WTC11 (cell line): ENCODE data around the gene RNF214. TPM values are rescaled to one million over a fixed set of nuclear protein-coding genes. Genes with fewer than 3 reads are reported as not detected.

Experiments used
- ATAC-seq: fragments of 200-7000 bp; cut with Tn5 transposase; 2 replicates; pipeline ENCODE4 v1.10.0; 2021; ENCODE audit warnings: mild to moderate bottlenecking, moderate library complexity
- CTCF ChIA-PET: fragments of 300-600 bp; sonication (Branson Sonifier 250); formaldehyde crosslinking; loops from one replicate; lab custom pipeline; 2021; ENCODE audit warnings: antibody characterized with exemption; lab: Charles Lee
- POLR2A ChIA-PET: fragments of 350-600 bp; sonication (Branson Sonifier 250); formaldehyde crosslinking; loops from one replicate; lab custom pipeline; 2021; ENCODE audit warnings: antibody characterized with exemption; lab: Charles Lee
- DNase-seq: peaks from one replicate; pipeline ENCODE4 v3.0.0; 2021; ENCODE audit warnings: low spot score
- H3K27ac Mint-ChIP-seq: 2 replicates; pipeline ENCODE4 v1.8.0; 2021; ENCODE audit warnings: mixed read lengths
- H3K27me3 Mint-ChIP-seq: 2 replicates; pipeline ENCODE4 v1.8.0; 2021; ENCODE audit warnings: low read depth, mild to moderate bottlenecking, moderate library complexity, mixed read lengths
- H3K36me3 Mint-ChIP-seq: 2 replicates; pipeline ENCODE4 v1.8.0; 2021; ENCODE audit warnings: mixed read lengths
- H3K4me1 Mint-ChIP-seq: 2 replicates; pipeline ENCODE4 v1.8.0; 2022; ENCODE audit warnings: mixed read lengths
- H3K4me3 Mint-ChIP-seq: 2 replicates; pipeline ENCODE4 v1.8.0; 2021; ENCODE audit warnings: mild to moderate bottlenecking, moderate library complexity, mixed read lengths
- H3K9me3 Mint-ChIP-seq: 2 replicates; pipeline ENCODE4 v1.8.0; 2021; ENCODE audit warnings: mixed read lengths
- AFF4 ChIP-seq: sonication (generic); formaldehyde crosslinking; IDR thresholded peaks from 2 replicates; pipeline ENCODE4 v1.8.1; 2023; ENCODE audit warnings: mild to moderate bottlenecking, missing genetic modification reagents, borderline replicate concordance
- ATF2 ChIP-seq: sonication (generic); formaldehyde crosslinking; IDR thresholded peaks from 2 replicates; pipeline ENCODE4 v1.8.1; 2022; ENCODE audit warnings: low read depth, missing genetic modification reagents, borderline replicate concordance
- E2F1 ChIP-seq: sonication (generic); formaldehyde crosslinking; IDR thresholded peaks from 2 replicates; pipeline ENCODE4 v1.8.0; 2022; ENCODE audit warnings: mild to moderate bottlenecking, missing genetic modification reagents
- E2F5 ChIP-seq: sonication (generic); formaldehyde crosslinking; IDR thresholded peaks from 2 replicates; pipeline ENCODE4 v1.8.1; 2022; ENCODE audit warnings: mild to moderate bottlenecking, moderate library complexity, missing genetic modification reagents
- FOXK1 ChIP-seq: sonication (generic); formaldehyde crosslinking; IDR thresholded peaks from 2 replicates; pipeline ENCODE4 v1.8.0; 2022; ENCODE audit warnings: mild to moderate bottlenecking, moderate library complexity, missing genetic modification reagents
- GTF2I ChIP-seq: fragments of 250-450 bp; sonication (Bioruptor Pico); conservative IDR thresholded peaks from 2 replicates; pipeline ENCODE4 v1.4.0; 2021; ENCODE audit warnings: mild to moderate bottlenecking
- IRF2 ChIP-seq: sonication (generic); formaldehyde crosslinking; IDR thresholded peaks from 2 replicates; pipeline ENCODE4 v1.8.0; 2022; ENCODE audit warnings: low read depth, missing genetic modification reagents, borderline replicate concordance
- NFATC4 ChIP-seq: fragments of 250-450 bp; sonication (Bioruptor Pico); IDR thresholded peaks from 2 replicates; pipeline ENCODE4 v1.9.0; 2021; ENCODE audit warnings: mild to moderate bottlenecking
- NFE2L1 ChIP-seq: sonication (generic); formaldehyde crosslinking; IDR thresholded peaks from 2 replicates; pipeline ENCODE4 v1.8.1; 2023; ENCODE audit warnings: missing genetic modification reagents
- USF1 ChIP-seq: sonication (generic); formaldehyde crosslinking; IDR thresholded peaks from 2 replicates; pipeline ENCODE4 v1.8.0; 2022; ENCODE audit warnings: mild to moderate bottlenecking, missing genetic modification reagents
- ZBTB21 ChIP-seq: sonication (generic); formaldehyde crosslinking; IDR thresholded peaks from 2 replicates; pipeline ENCODE4 v1.8.1; 2023; ENCODE audit warnings: mild to moderate bottlenecking, missing genetic modification reagents, borderline replicate concordance
- ZNF281 ChIP-seq: sonication (generic); formaldehyde crosslinking; IDR thresholded peaks from 2 replicates; pipeline ENCODE4 v1.8.0; 2023; ENCODE audit warnings: mild to moderate bottlenecking, missing genetic modification reagents
- ZNF425 ChIP-seq: fragments of 250-450 bp; sonication (Bioruptor Pico); conservative IDR thresholded peaks from 2 replicates; pipeline ENCODE4 v1.9.0; 2021; ENCODE audit warnings: mild to moderate bottlenecking
- total RNA-seq: library from RNA; stranded (reverse); gene quantifications from 3 replicates; pipeline ENCODE4 v1.2.3, GENCODE V29; 2021

RNF214 gene
- total RNA-seq, 1 experiment from 2014 or later: 35.4 TPM

- no peak for TF ChIP-seq ZNF281
- TF ChIP-seq IRF2 (CRISPR knock-in tag): no peak
- TF ChIP-seq ZNF425 (CRISPR knock-in tag): no peak
- no peak for TF ChIP-seq ATF2 (CRISPR knock-in tag)
- TF ChIP-seq E2F1 (CRISPR knock-in tag): no peak
- no peak for TF ChIP-seq NFE2L1 (CRISPR knock-in tag)
- TF ChIP-seq AFF4 (CRISPR knock-in tag): no peak
- no peak for TF ChIP-seq USF1 (CRISPR knock-in tag)
- no peak for TF ChIP-seq GTF2I
- TF ChIP-seq ZBTB21 (CRISPR knock-in tag): no peak
- TF ChIP-seq FOXK1 (CRISPR knock-in tag): no peak
- no peak for TF ChIP-seq NFATC4 (CRISPR knock-in tag)
Observed at GRCh38 chr11:117188620-117189081, 43.8 kb upstream of the RNF214 start (continued).

GRCh38 chr11:117189191-117189940 lies 43.1 kb upstream of the RNF214 start:
- no peak for ATAC-seq
- no peak for DNase-seq
- Mint-ChIP-seq H3K36me3 (0 out of 2 replicates have a peak, but pooled peaks cover 2% of the 10 kb centered on the region), H3K27ac (no peak overlapping the region), H3K9me3 (no peaks in the 10 kb centered on the region), H3K27me3 (no peaks in the 10 kb centered on the region), H3K4me1 (no peaks in the 10 kb centered on the region), H3K4me3 (no peak overlapping the region)
- CTCF ChIA-PET: no interaction called here
- POLR2A ChIA-PET: no interaction called here
- TF ChIP-seq E2F5 (CRISPR knock-in tag): no peak
